HG03460 (cell line): Measurements from ENCODE around the gene GALNT18.

Experiments used
- ATAC-seq: cut with Tn5 transposase; IDR thresholded peaks from one replicate; pipeline ENCODE4 v1.9.1; 2021; ENCODE audit not compliant: unreplicated experiment

The GALNT18 gene

DNA sequence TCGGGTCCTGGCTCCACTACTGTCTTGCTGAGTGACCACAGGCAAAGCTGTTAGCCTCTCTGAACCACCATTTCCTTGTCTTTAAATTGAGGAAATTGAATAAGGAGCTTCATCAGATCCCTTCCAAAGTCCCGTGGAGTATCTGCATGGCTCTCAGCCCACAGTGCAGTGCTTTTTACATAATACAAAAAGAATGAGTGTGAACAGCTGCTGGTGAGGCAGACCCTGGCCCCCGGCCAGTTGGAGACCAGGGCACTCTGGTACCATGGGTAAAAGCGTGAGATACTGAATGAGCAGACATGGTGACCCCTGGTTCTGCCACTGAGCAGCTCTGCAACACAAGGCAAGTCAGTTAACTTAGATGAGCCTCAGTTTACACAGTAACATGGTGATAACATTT, 86.8 kb downstream of the GALNT18 start:
- ATAC-seq, result no peak

DNA sequence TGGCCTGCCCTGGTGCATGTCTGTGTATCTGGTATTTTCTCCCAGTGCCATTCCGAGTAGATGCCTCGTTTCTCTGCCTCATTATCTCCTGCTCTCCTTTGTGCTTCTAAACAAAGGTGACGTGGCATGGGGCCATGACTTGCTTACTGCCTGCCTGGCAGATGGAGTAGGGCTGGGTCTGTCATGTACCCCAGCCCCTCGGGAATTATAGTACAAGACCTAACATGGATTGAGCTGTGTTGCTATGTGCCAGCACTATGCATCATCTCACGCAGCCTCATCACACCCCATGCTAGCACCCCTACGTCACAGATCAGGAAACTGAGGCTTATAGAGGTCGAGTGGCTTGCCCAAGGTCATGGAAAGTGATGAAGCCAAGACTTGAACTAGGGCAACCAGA, 88.1 kb downstream of the GALNT18 start:
- ATAC-seq, result no peak

GRCh38 chr11:11533057-11533456, 88.7 kb downstream of the GALNT18 start:
- ATAC-seq, result no peak

- no peak for ATAC-seq
Observed at GRCh38 chr11:11532574-11532973, 89.2 kb downstream of the GALNT18 start.

- no peak for ATAC-seq
Observed at GRCh38 chr11:11531131-11531908, 90.5 kb downstream of the GALNT18 start.

DNA sequence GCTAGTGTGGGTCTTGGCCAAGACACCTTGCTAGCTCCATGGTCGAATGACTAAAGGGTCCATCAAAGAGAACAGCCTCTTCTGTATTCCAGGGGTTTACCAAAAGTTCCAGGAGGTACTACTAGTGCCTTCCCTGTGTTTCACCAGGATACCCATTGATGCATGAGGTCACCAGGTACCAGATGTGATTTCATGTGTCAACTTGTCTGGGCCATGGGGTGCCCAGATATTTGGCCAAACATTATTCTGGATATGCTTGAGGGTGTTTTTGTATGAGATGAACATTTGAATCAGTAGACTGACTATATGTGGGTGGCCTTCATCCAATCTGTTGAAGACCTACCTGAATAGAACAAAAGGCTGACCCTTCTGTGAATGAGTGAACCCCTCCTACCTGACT, 92.8 kb downstream of the GALNT18 start:
- ATAC-seq, result no peak

DNA sequence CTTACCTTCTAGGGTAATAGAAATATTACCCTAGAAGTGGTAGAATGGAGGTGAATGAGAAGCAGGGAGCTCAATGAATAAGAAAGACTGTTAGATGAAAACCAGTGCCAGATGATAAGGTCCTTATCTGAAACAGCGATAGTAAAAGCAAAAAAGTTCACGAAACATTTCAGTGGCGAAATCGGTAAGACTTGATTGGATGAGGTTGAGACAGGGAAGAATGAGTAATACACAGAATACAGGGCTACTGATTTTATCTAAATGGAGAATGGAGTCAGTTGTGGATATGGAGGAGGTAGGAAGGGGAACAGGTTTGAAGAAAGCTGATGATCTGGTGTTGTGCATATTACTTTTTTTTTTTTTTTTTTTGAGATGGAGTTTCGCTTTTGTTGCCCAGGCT, 96.5 kb downstream of the GALNT18 start:
- ATAC-seq, result no peak

DNA sequence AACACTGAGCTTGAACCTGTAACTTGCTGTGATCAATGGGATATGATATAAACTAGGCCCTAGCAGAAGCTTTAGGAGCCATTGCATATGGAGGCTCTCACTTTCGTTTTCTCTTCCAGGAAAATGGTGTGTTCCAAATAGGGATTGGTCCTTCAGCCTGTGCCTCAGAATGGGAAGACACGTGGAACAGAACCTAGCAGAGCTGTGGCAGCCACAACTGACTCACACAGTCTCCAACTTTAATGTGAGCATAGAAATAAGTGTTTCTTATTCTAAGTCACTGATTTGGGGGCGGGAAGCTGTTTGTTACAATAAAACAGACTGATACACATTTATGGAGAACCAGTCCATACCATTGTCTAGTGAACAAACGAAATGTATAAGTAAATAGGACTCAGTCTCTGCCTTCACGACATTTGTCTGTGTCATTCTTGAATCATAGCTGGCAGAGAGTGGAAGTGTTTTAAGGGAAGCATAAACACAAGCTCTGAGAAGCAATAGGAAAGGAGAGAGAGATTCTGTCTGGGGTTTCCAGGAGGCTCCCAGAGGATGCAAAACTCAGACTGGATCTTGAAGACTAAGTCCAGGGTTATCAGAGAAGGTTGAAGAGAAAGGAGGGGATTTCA, 97.3 kb downstream of the GALNT18 start:
- no peak for ATAC-seq

- no peak for ATAC-seq
Observed at GRCh38 chr11:11522591-11522990, 99.2 kb downstream of the GALNT18 start.

DNA sequence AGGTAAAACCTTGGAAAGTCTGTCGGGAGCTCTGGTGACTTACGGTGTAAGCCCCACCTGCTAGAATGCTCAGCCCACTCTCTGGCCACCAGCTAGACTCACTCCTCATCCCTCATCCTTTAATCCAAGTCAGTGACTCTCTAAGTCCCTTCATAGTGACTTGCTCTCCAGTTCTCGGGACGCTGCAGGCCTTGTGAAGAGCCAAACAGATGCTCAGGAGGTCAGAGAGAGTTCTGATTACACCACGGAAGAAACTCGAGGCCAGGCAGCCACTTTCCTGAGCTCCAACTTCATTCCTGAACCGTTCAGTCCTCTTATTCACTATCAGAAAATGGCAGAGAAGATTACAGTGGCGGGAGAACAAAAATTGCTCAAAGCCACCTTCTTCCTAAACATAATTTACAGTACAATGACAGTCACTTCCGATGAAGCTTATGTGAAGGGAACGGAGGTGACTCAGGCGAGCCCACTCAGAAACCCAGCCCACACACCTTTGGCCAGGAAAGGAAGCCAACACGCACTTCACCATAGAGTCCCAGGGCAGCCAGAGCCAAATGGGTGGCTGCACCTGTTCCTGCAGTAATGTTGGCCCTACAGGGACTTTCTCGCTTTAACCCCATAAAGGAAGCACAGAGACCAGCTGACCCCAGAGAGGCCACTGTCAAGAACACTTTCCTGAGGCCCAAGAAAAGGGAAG, 100.4 kb downstream of the GALNT18 start:
- ATAC-seq, result no peak

GRCh38 chr11:11520231-11521015, 101.4 kb downstream of the GALNT18 start:
- ATAC-seq, result no peak

GRCh38 chr11:11519184-11519583, 102.6 kb downstream of the GALNT18 start:
- no peak for ATAC-seq

GRCh38 chr11:11514246-11514645, 107.6 kb downstream of the GALNT18 start:
- no peak for ATAC-seq

GRCh38 chr11:11513422-11513821, 108.4 kb downstream of the GALNT18 start:
- no peak for ATAC-seq

DNA sequence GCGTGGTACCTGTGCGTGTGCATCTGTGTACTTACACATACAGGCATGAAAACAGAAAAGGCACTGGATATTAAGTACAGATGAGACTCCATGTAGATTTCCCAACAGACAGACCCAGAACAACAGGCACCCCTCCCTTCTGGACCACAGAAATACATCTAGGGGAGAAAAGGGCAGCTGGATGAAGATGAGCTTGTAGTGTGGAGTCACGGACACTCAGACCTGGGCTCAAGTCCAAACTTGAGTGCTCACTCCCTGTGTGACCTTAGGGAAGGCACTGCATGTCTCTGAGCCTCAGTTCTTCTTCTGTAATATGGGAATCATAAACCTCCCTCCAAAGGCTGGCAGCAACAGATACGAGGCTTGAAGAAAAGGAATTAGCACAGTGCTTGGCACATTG, 108.9 kb downstream of the GALNT18 start:
- no peak for ATAC-seq

DNA sequence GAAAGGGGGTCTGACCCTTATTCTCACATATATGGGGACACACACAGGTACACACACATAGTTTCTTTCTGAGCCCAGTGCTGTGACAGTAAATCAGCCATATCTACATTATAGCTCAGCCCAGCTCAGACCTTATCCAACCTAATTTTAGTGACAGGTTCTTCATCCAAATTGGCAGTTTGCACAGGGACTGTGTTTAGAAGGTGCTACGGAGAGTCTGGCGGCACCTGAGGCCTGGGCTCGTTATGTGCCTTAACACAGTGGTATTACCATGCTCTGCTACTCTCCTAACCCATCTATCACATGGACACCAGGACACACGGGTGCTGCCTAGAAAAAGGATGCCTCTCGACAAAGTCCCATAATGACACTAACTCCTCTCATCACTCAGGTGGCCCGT, 109.3 kb downstream of the GALNT18 start:
- no peak for ATAC-seq

DNA sequence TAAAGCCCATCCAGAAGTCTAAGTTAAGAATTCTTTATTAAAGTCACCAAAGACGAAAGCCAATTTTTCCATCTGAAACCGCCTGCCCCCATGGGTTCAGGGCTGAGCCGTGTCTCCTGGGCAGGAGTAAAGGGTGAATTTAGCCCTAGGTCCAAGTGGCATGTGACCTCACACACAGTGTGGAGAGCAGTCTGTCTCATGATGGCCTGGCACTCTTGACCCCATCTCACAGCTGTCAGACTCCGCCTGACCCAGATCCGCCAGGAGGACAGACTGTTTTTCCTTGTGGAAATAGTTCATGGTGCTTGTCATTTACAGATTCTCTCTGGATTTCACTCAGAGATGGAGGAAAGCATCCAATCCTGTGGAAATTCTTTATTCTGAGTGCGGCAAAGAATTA, 109.7 kb downstream of the GALNT18 start:
- ATAC-seq, result no peak

DNA sequence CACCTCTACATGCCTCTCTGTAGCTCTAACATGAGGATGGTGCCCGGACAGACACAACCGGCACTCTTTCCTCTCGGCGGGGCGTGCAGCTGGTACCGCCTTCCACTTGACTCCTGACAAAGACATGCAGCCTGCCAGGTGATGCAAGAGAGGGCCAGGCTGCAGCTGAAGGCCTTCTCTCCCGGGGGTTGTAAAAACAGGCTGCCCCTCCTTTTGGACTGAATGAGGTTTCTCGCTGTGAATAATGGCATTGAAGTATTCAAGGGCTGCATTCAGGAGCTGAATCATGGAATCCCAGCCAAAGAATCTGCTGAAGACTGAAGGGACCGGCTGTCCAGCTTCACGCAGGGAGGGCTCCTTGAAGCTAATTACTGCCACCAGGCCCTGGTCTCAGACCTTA, 110.9 kb downstream of the GALNT18 start:
- no peak for ATAC-seq

DNA sequence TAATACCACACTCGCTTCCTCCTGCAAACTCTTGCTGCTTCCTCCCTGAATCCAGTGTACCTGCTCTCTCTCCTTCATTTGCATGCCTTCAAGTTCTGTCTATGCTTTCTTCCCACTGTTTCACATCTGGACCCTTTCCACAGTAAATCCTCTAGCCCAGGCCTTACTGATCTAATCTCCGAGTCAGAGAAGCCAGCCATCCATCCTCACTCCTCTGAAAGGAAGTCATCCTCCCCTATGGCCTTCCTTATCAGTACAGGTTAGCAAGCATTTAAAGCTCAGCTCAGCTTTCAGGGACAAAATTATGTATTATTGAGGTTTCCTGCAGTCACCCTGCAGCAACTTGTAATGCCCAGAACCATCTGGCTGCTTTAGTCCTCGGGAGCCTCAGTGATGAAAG, 116.1 kb downstream of the GALNT18 start:
- ATAC-seq, result no peak

DNA sequence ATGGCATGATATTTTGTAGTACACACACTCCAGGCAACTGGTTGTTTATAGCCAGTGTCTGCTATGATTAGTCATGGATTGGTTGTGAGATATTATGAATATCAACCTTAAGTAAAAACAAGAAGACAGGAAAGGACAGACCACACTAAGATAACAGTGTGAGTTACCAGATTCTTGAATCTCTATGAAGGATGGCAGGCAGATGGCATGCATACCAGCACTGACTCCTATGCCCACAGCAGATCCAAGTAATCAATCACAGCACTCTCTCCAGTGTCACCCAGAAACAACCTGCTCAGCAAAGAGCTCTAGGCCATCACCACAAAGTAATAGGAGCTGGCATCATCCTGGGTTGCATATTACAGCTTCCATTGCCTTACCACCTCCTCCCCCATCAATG, 116.6 kb downstream of the GALNT18 start:
- ATAC-seq, result no peak

- ATAC-seq, result no peak
Observed at GRCh38 chr11:11504071-11504470, 117.7 kb downstream of the GALNT18 start.
